H9 (cell line): ENCODE data around the gene NAP1L5. TPM values are rescaled to one million over a fixed set of nuclear protein-coding genes. Genes with fewer than 3 reads are reported as not detected.

Source experiments
- DNase-seq: peaks from one replicate; pipeline ENCODE4 v3.0.0-alpha.2; 2017
- H2AFZ ChIP-seq: one replicate; pipeline ENCODE4 v1.6.1; 2013; ENCODE audit warnings: mild to moderate bottlenecking, low read length, control low read depth, moderate library complexity
- H2AK5ac ChIP-seq: 2 replicates; pipeline ENCODE4 v1.6.1; 2013; ENCODE audit warnings: low read length, control low read depth, mixed read lengths; ENCODE audit not compliant: insufficient read length
- H2BK120ac ChIP-seq: one replicate; pipeline ENCODE4 v1.6.1; 2013; ENCODE audit warnings: low read depth, mild to moderate bottlenecking, low read length, control low read depth, inconsistent platforms; ENCODE audit not compliant: poor library complexity, severe bottlenecking
- H2BK12ac ChIP-seq: 2 replicates; pipeline ENCODE4 v1.6.1; 2013; ENCODE audit warnings: low read length, control low read depth, mixed read lengths, low read depth; ENCODE audit not compliant: insufficient read length
- H2BK15ac ChIP-seq: 2 replicates; pipeline ENCODE4 v1.6.1; 2013; ENCODE audit warnings: low read depth, low read length, control low read depth
- H2BK20ac ChIP-seq: one replicate; pipeline ENCODE4 v1.6.1; 2013; ENCODE audit warnings: low read depth, mild to moderate bottlenecking, low read length, control low read depth, inconsistent platforms; ENCODE audit not compliant: poor library complexity, severe bottlenecking
- H2BK5ac ChIP-seq: 2 replicates; pipeline ENCODE4 v1.6.1; 2013; ENCODE audit warnings: low read length, control low read depth, mixed read lengths; ENCODE audit not compliant: insufficient read length
- H3K14ac ChIP-seq: 2 replicates; pipeline ENCODE4 v1.6.1; 2013; ENCODE audit warnings: low read length, control low read depth; ENCODE audit not compliant: insufficient read depth
- H3K18ac ChIP-seq: 2 replicates; pipeline ENCODE4 v1.6.1; 2013; ENCODE audit warnings: low read depth, mild to moderate bottlenecking, mixed read lengths, low read length, control low read depth; ENCODE audit not compliant: insufficient read length
- H3K23ac ChIP-seq: 2 replicates; pipeline ENCODE4 v1.6.1; 2013; ENCODE audit warnings: low read length, control low read depth, mixed read lengths, low read depth; ENCODE audit not compliant: insufficient read length
- H3K23me2 ChIP-seq: 2 replicates; pipeline ENCODE4 v1.6.1; 2013; ENCODE audit warnings: low read depth, mild to moderate bottlenecking, mixed read lengths, low read length, control low read depth; ENCODE audit not compliant: insufficient read length, poor library complexity, severe bottlenecking
- H3K27ac ChIP-seq: 2 replicates; pipeline ENCODE4 v1.5.1; 2013; ENCODE audit warnings: low read length, control low read depth, mixed read lengths, low read depth; ENCODE audit not compliant: insufficient read length
- H3K27me3 ChIP-seq: 2 replicates; pipeline ENCODE4 v1.6.1; 2013; ENCODE audit warnings: low read length, control low read depth, inconsistent platforms; ENCODE audit not compliant: insufficient read depth
- H3K4ac ChIP-seq: 2 replicates; pipeline ENCODE4 v1.6.1; 2013; ENCODE audit warnings: low read depth, mild to moderate bottlenecking, control low read depth, inconsistent platforms, low read length, moderate library complexity
- H3K4me1 ChIP-seq: 2 replicates; pipeline ENCODE4 v1.6.1; 2013; ENCODE audit warnings: low read length, control low read depth, inconsistent platforms; ENCODE audit not compliant: insufficient read depth
- H3K4me2 ChIP-seq: 2 replicates; pipeline ENCODE4 v1.6.1; 2013; ENCODE audit warnings: low read length, control low read depth, mixed read lengths; ENCODE audit not compliant: insufficient read length, insufficient read depth
- H3K56ac ChIP-seq: 2 replicates; pipeline ENCODE4 v1.6.1; 2013; ENCODE audit warnings: low read depth, mild to moderate bottlenecking, mixed read lengths, low read length, control low read depth; ENCODE audit not compliant: insufficient read length
- H3K79me1 ChIP-seq: 2 replicates; pipeline ENCODE4 v1.6.1; 2013; ENCODE audit warnings: low read depth, mild to moderate bottlenecking, moderate library complexity, low read length, control low read depth, inconsistent platforms; ENCODE audit not compliant: insufficient read depth, poor library complexity, severe bottlenecking
- H3K79me2 ChIP-seq: 2 replicates; pipeline ENCODE4 v1.6.1; 2013; ENCODE audit warnings: low read length, control low read depth, inconsistent platforms; ENCODE audit not compliant: insufficient read depth
- H3K9ac ChIP-seq: 2 replicates; pipeline ENCODE4 v1.6.1; 2013; ENCODE audit warnings: low read length, control low read depth, mixed read lengths; ENCODE audit not compliant: insufficient read length; ENCODE audit errors: extremely low read depth
- H3K9me3 ChIP-seq: one replicate; pipeline ENCODE4 v1.6.1; 2013; ENCODE audit warnings: low read depth, low read length, inconsistent platforms; ENCODE audit not compliant: control insufficient read depth
- H3T11ph ChIP-seq: one replicate; pipeline ENCODE4 v1.6.1; 2013; ENCODE audit warnings: mild to moderate bottlenecking, low read length, control low read depth, inconsistent platforms
- H4K20me1 ChIP-seq: one replicate; pipeline ENCODE4 v1.6.1; 2013; ENCODE audit not compliant: control insufficient read depth, insufficient read length, insufficient read depth
- H4K5ac ChIP-seq: 2 replicates; pipeline ENCODE4 v1.6.1; 2013; ENCODE audit warnings: low read depth, mild to moderate bottlenecking, mixed read lengths, low read length, control low read depth; ENCODE audit not compliant: insufficient read length
- H4K8ac ChIP-seq: replicated peaks from 2 replicates; pipeline ENCODE4 v1.6.1; 2013; ENCODE audit warnings: low read length, control low read depth, mixed read lengths, low read depth; ENCODE audit not compliant: insufficient read length
- H4K91ac ChIP-seq: 2 replicates; pipeline ENCODE4 v1.6.1; 2013; ENCODE audit warnings: low read depth, mild to moderate bottlenecking, moderate library complexity, mixed read lengths, low read length, control low read depth; ENCODE audit not compliant: insufficient read length
- H3K27ac Mint-ChIP-seq, 3 experiments: 2 replicates in 2 of 3; 3 replicates in 1 of 3; pipeline ENCODE4 v1.8.0; 2020 to 2021; ENCODE audit warnings: mixed read lengths in 3 of 3, mild to moderate bottlenecking in 1 of 3, moderate library complexity in 1 of 3
- H3K27me3 Mint-ChIP-seq: 2 replicates; pipeline ENCODE4 v1.8.0; 2021; ENCODE audit warnings: low read depth, mild to moderate bottlenecking, moderate library complexity, mixed read lengths
- H3K36me3 Mint-ChIP-seq, 3 experiments: 2 replicates in 2 of 3; 3 replicates in 1 of 3; pipeline ENCODE4 v1.8.0; 2020 to 2021; ENCODE audit warnings: low read depth in 3 of 3, mixed read lengths in 3 of 3; ENCODE audit not compliant: insufficient read depth in 1 of 3
- H3K4me1 Mint-ChIP-seq, 2 experiments: 2 replicates each; pipeline ENCODE4 v1.8.0; 2020; ENCODE audit warnings: mixed read lengths in 2 of 2
- H3K4me3 Mint-ChIP-seq, 2 experiments: 2 replicates in 1 of 2; 3 replicates in 1 of 2; pipeline ENCODE4 v1.8.0; 2020 to 2021; ENCODE audit warnings: mild to moderate bottlenecking in 2 of 2, mixed read lengths in 2 of 2, moderate library complexity in 1 of 2
- H3K9me3 Mint-ChIP-seq, 2 experiments: 2 replicates in 1 of 2; 3 replicates in 1 of 2; pipeline ENCODE4 v1.8.0; 2020; ENCODE audit warnings: mild to moderate bottlenecking in 2 of 2, mixed read lengths in 2 of 2, moderate library complexity in 1 of 2
- CTCF ChIP-seq: fragments of 200-600 bp; sonication (generic); conservative IDR thresholded peaks from 3 replicates; pipeline ENCODE4 v1.8.0; 2021; ENCODE audit warnings: antibody characterized with exemption, mild to moderate bottlenecking
- WGBS: extraction: QIAGEN DNeasy Blood & Tissue Kit; methylation state at CpG from one replicate; pipeline ENCODE4 v1.1.7; 2013; ENCODE audit warnings: missing lambda C conversion rate, low lambda C conversion rate, mixed read lengths; ENCODE audit not compliant: insufficient read length; ENCODE audit errors: extremely low coverage; 5-methylcytosine and 5-hydroxymethylcytosine counted together
- total RNA-seq: library from RNA; stranded (reverse); gene quantifications from 2 replicates; pipeline ENCODE4 v1.2.1, GENCODE V29; 2021

NAP1L5 gene
- total RNA-seq, 1 experiment from 2014 or later: 2.2 TPM

GRCh38 chr4:88649716-88650115, 47.9 kb downstream of the NAP1L5 start:
- Histone ChIP-seq H4K91ac (no peak overlapping the region), H3K79me1 (no peaks in the 10 kb centered on the region), H3K23me2 (no peaks in the 10 kb centered on the region), H3K27me3 (no peaks in the 10 kb centered on the region), H4K20me1 (no peaks in the 10 kb centered on the region), H3K79me2 (no peaks in the 10 kb centered on the region), H2BK20ac (no peak overlapping the region), H2BK5ac (no peak overlapping the region), H2AFZ (no peak overlapping the region), H3K56ac (no peak overlapping the region), H2BK12ac (no peak overlapping the region), H3K9me3 (no peaks in the 10 kb centered on the region), H3K4me1 (peaks cover 12% of the 10 kb centered on the region), H3K18ac (no peak overlapping the region), H3K23ac (no peak overlapping the region), H3K4me2 (no peak overlapping the region), H3T11ph (no peak overlapping the region), H4K5ac (no peak overlapping the region), H3K14ac (no peak overlapping the region), H3K9ac (no peak overlapping the region), H3K27ac (no peak overlapping the region), H2BK15ac (no peak overlapping the region), H2AK5ac (no peak overlapping the region), H2BK120ac (no peak overlapping the region), H3K4ac (no peak overlapping the region), H4K8ac (no peak overlapping the region)
- WGBS: no CpG with 5 or more reads among the region's 3 CpGs
- Mint-ChIP-seq H3K4me1 (peaks cover 42 to 51% of the 10 kb centered on the region in 2 experiments), H3K27me3 (no peaks in the 10 kb centered on the region), H3K4me3 (no peak overlapping the region), H3K9me3 (no peaks in the 10 kb centered on the region), H3K36me3 (no peaks in the 10 kb centered on the region; a peak in 2 of 7 replicates), H3K27ac (peak overlapping the region in 2 of 3 experiments; percentile 62 to 74; a peak in 2 of 7 replicates)
- no peak for DNase-seq
- no peak for TF ChIP-seq CTCF
